A673 (cell line): ENCODE results near the gene STIM1. TPM values are rescaled to one million over a fixed set of nuclear protein-coding genes. Genes with fewer than 3 reads are reported as not detected.

Experiments
- BruUV-seq: library from RNA; stranded (reverse); fragments of 400-500 nt; replicated peaks from 2 replicates; lab custom pipeline; 2021; lab: Mats Ljungman, UMichigan
- CTCF ChIA-PET: fragments of 300-600 bp; sonication (Branson Sonifier 250); formaldehyde crosslinking; loops from one replicate; lab custom pipeline; 2022; ENCODE audit warnings: antibody characterized with exemption; lab: Charles Lee
- POLR2A ChIA-PET: fragments of 300-600 bp; sonication (Branson Sonifier 250); formaldehyde crosslinking; loops from one replicate; lab custom pipeline; 2022; ENCODE audit warnings: antibody characterized with exemption; ENCODE audit not compliant: low non-redundant PET; lab: Charles Lee
- DNase-seq: peaks from one replicate; pipeline ENCODE4 v3.0.0-alpha.2; 2015; ENCODE audit warnings: low spot score
- H3K27ac ChIP-seq: fragments of 200-600 bp; sonication (generic); 2 replicates; pipeline ENCODE4 v1.5.1; 2016; ENCODE audit warnings: mixed run types, low read depth, mild to moderate bottlenecking, mixed read lengths, antibody characterized with exemption, low read length; ENCODE audit not compliant: poor library complexity, severe bottlenecking
- H3K27me3 ChIP-seq: fragments of 200-600 bp; sonication (generic); replicated peaks from 2 replicates; pipeline ENCODE4 v1.6.1; 2017; ENCODE audit warnings: mixed run types, low read depth, mild to moderate bottlenecking, mixed read lengths, antibody characterized with exemption, low read length; ENCODE audit not compliant: insufficient read depth, poor library complexity
- H3K36me3 ChIP-seq: fragments of 200-600 bp; sonication (generic); 2 replicates; pipeline ENCODE4 v1.6.1; 2016; ENCODE audit warnings: mixed run types, mild to moderate bottlenecking, mixed read lengths, antibody characterized with exemption, low read length; ENCODE audit not compliant: insufficient read depth, poor library complexity, severe bottlenecking
- H3K4me1 ChIP-seq: fragments of 200-600 bp; sonication (generic); 2 replicates; pipeline ENCODE4 v1.6.1; 2017; ENCODE audit warnings: mixed run types, mild to moderate bottlenecking, mixed read lengths, antibody characterized with exemption, low read length; ENCODE audit not compliant: insufficient read depth, poor library complexity, severe bottlenecking
- H3K4me3 ChIP-seq: fragments of 200-600 bp; sonication (generic); 2 replicates; pipeline ENCODE4 v1.5.1; 2016; ENCODE audit warnings: low read depth, mixed run types, mild to moderate bottlenecking, mixed read lengths, low read length; ENCODE audit not compliant: poor library complexity, severe bottlenecking
- H3K9me3 ChIP-seq: fragments of 200-600 bp; sonication (generic); 2 replicates; pipeline ENCODE4 v1.6.1; 2016; ENCODE audit warnings: mixed run types, low read depth, mild to moderate bottlenecking, mixed read lengths, antibody characterized with exemption, low read length; ENCODE audit not compliant: poor library complexity, severe bottlenecking
- EZH2 ChIP-seq: fragments of 200-600 bp; sonication (generic); IDR thresholded peaks from 2 replicates; pipeline ENCODE4 v1.6.1; 2017; ENCODE audit warnings: borderline replicate concordance, low read depth, mild to moderate bottlenecking, mixed read lengths, antibody characterized with exemption, low read length; ENCODE audit not compliant: poor library complexity, severe bottlenecking
- intact Hi-C: fragments of 100-400 bp; cut with micrococcal nuclease; formaldehyde crosslinking; loops from one replicate; pipeline ENCODE4 v1.10.0; 2022; ENCODE audit not compliant: unreplicated experiment
- total RNA-seq: library from RNA; stranded (reverse); gene quantifications from 2 replicates; pipeline ENCODE4 v1.2.3, GENCODE V29; 2021
- TF ChIP-seq, protein P1 (sequence below): fragments of 300-800, 200-600 bp; sonication (generic); conservative IDR thresholded peaks from 2 replicates; pipeline ENCODE4 v1.5.1; 2017; ENCODE audit warnings: low read depth, mild to moderate bottlenecking, antibody characterized with exemption, low read length, moderate library complexity, mixed read lengths

The STIM1 gene
- total RNA-seq, 1 experiment from 2014 or later, result 14.2 TPM

DNA sequence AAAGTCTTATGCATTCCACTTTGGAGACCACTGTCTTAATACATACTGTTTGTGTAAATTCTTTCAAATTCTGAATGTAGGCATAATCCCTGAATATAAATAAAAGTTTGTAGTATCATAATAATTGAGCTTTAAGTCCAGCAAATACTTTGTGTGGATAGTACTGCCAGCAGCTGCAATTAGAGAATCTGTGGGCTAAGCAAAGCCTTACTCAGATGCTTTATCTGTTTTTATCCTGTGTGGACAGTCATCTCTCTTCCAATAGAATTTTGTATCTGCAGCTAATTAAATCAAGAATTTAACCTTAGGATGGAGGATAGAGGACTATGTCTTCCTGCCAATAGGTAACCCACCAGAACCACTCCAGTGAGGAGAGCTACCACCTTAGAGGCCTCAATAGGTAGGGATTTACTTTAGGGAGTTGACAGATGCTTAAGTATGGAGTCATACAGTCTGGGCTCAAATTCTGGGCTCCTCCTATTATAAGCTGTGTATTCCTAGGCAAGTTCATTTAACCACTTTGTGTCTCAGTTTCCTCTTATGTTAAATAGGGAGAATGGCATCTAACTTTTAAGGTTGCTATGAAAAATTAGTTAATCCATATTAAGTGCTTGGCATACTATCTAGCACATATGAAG is 71.1 kb downstream of the STIM1 start:
- Histone ChIP-seq H3K27me3 (no peaks in the 10 kb centered on the region), H3K9me3 (no peaks in the 10 kb centered on the region), H3K4me1 (peaks cover 12% of the 10 kb centered on the region), H3K27ac (no peak overlapping the region), H3K36me3 (no peaks in the 10 kb centered on the region), H3K4me3 (no peak overlapping the region)
- POLR2A ChIA-PET, result no interaction called here
- intact Hi-C loops, result no loop called here
- BruUV-seq, result no TSS peak
- TF ChIP-seq, protein P1, sequence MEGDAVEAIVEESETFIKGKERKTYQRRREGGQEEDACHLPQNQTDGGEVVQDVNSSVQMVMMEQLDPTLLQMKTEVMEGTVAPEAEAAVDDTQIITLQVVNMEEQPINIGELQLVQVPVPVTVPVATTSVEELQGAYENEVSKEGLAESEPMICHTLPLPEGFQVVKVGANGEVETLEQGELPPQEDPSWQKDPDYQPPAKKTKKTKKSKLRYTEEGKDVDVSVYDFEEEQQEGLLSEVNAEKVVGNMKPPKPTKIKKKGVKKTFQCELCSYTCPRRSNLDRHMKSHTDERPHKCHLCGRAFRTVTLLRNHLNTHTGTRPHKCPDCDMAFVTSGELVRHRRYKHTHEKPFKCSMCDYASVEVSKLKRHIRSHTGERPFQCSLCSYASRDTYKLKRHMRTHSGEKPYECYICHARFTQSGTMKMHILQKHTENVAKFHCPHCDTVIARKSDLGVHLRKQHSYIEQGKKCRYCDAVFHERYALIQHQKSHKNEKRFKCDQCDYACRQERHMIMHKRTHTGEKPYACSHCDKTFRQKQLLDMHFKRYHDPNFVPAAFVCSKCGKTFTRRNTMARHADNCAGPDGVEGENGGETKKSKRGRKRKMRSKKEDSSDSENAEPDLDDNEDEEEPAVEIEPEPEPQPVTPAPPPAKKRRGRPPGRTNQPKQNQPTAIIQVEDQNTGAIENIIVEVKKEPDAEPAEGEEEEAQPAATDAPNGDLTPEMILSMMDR, result no peak
- no peak for TF ChIP-seq EZH2
- no peak for DNase-seq
- CTCF ChIA-PET, result no interaction called here

DNA sequence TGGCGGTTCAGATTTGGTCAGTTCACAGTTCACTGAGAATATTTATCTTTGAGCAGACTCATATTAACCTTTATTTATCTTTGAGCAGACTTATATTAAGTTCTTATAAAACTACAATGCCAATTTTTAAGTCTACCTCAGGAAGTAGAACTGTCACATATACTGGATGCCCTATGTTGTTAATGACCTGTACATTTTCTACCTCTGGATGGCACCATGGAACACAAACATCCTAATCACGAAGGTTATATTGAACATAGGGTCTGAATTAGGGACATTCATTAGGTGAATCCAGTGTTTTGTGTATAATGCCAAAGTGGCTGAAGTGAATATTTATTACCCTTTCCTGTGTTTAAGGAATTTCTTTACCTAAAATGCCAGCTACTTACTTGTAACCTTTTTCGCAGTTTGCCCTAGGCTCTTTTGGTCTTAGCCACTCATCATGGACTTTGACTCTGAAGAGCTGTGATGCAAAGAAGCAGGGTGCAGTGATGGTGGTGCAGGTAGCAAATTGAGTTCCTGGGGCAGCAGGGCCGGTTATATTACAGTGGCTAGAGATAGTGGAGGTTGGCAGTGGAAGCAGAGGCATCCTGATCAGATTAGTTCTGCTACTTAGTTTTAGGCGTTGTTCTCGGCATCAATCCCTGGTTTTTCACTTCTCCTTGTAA is 71.8 kb downstream of the STIM1 start:
- no peak for DNase-seq
- Histone ChIP-seq H3K4me1 (peaks cover 12% of the 10 kb centered on the region), H3K9me3 (no peaks in the 10 kb centered on the region), H3K4me3 (no peak overlapping the region), H3K36me3 (no peaks in the 10 kb centered on the region), H3K27me3 (no peaks in the 10 kb centered on the region), H3K27ac (no peak overlapping the region)
- no TSS peak for BruUV-seq
- ChIA-PET CTCF (no interaction called here), POLR2A (no interaction called here)
- intact Hi-C loops, result no loop called here
- TF ChIP-seq, protein P1, result peak; percentile 16; the same call in 1 of the 2 replicates
- no peak for TF ChIP-seq EZH2

DNA sequence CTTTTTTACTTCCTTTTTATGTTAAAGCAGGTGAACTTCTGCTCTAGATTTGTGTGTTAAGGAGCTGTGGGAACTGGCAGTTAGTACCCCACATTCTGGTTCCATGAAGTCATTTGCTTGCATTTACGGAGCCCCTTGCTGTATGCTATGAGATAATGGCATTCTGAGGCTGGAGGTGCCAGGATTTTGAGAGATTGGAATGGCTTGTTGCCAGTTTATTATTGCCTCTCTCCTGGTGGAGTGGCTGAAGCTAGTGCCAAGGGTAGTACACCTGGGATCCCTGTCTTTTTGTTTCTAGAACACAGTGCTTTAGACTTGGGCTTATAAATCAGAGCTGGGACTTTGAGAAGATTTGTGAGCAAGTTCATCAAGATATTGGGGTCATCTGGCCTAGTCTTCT is 73.8 kb downstream of the STIM1 start:
- BruUV-seq, result no TSS peak

More for the DNA sequence above, 73.8 kb downstream of the STIM1 start:
- H3K36me3 ChIP-seq, result no peaks in the 10 kb centered on the region
- TF ChIP-seq, protein P1, result no peak
- TF ChIP-seq EZH2, result no peak
- intact Hi-C loops, result no loop called here
- no peaks in the 10 kb centered on the region for H3K9me3 ChIP-seq
- ChIA-PET CTCF (no interaction called here), POLR2A (interaction anchor here (0.6 kb wide), 1 partner anchor 38 kb away, joined by 4 read pairs; no protein-coding TSS in a partner anchor)
- no peak for DNase-seq
- H3K27me3 ChIP-seq, result no peaks in the 10 kb centered on the region
- H3K4me1 ChIP-seq, result peaks cover 12% of the 10 kb centered on the region
- no peak overlapping the region for H3K4me3 ChIP-seq
- no peak overlapping the region for H3K27ac ChIP-seq
